HL-60 (cell line): ENCODE measurements around the gene SHROOM3.

Experiments
- DNase-seq, 2 experiments: peaks; one replicate each; pipeline ENCODE4 v3.0.0-alpha.2; 2010 to 2020; ENCODE audit warnings: low read depth in 1 of 2, low spot score in 1 of 2
- H3K27ac ChIP-seq: fragments of 250-450 bp; sonication (Bioruptor Pico); replicated peaks from 2 replicates; pipeline ENCODE4 v1.5.1; 2020; ENCODE audit warnings: mild to moderate bottlenecking, moderate library complexity
- H3K27me3 ChIP-seq: fragments of 250-450 bp; sonication (Bioruptor Pico); 2 replicates; pipeline ENCODE4 v1.5.1; 2021; ENCODE audit warnings: mild to moderate bottlenecking, moderate library complexity; ENCODE audit not compliant: insufficient read depth, poor library complexity, severe bottlenecking
- H3K4me3 ChIP-seq: replicated peaks from 2 replicates; pipeline ENCODE4 v1.5.1; 2011; ENCODE audit warnings: mild to moderate bottlenecking, control low read depth, low read length; ENCODE audit not compliant: insufficient read depth
- GABPA ChIP-seq: IDR thresholded peaks from 2 replicates; pipeline ENCODE4 v1.6.1; 2012; ENCODE audit warnings: low read depth
- POLR2AphosphoS5 ChIP-seq: IDR thresholded peaks from 2 replicates; pipeline ENCODE4 v1.6.1; 2012; ENCODE audit warnings: low read depth
- SPI1 ChIP-seq: IDR thresholded peaks from 2 replicates; pipeline ENCODE4 v1.6.1; 2012; ENCODE audit warnings: low read depth, mild to moderate bottlenecking, borderline replicate concordance
- TF ChIP-seq, protein P1 (sequence below): IDR thresholded peaks from 2 replicates; pipeline ENCODE4 v1.6.1; 2012; ENCODE audit warnings: low read depth; ENCODE audit not compliant: insufficient replicate concordance
- TF ChIP-seq, protein P2 (sequence below): IDR thresholded peaks from one replicate; pipeline ENCODE4 v1.5.1; 2011; ENCODE audit warnings: low read length, control low read depth, inconsistent platforms; ENCODE audit not compliant: insufficient read depth

SHROOM3 gene

GRCh38 chr4:76806757-76807156, 371.7 kb downstream of the SHROOM3 start:
- TF ChIP-seq, protein P1, sequence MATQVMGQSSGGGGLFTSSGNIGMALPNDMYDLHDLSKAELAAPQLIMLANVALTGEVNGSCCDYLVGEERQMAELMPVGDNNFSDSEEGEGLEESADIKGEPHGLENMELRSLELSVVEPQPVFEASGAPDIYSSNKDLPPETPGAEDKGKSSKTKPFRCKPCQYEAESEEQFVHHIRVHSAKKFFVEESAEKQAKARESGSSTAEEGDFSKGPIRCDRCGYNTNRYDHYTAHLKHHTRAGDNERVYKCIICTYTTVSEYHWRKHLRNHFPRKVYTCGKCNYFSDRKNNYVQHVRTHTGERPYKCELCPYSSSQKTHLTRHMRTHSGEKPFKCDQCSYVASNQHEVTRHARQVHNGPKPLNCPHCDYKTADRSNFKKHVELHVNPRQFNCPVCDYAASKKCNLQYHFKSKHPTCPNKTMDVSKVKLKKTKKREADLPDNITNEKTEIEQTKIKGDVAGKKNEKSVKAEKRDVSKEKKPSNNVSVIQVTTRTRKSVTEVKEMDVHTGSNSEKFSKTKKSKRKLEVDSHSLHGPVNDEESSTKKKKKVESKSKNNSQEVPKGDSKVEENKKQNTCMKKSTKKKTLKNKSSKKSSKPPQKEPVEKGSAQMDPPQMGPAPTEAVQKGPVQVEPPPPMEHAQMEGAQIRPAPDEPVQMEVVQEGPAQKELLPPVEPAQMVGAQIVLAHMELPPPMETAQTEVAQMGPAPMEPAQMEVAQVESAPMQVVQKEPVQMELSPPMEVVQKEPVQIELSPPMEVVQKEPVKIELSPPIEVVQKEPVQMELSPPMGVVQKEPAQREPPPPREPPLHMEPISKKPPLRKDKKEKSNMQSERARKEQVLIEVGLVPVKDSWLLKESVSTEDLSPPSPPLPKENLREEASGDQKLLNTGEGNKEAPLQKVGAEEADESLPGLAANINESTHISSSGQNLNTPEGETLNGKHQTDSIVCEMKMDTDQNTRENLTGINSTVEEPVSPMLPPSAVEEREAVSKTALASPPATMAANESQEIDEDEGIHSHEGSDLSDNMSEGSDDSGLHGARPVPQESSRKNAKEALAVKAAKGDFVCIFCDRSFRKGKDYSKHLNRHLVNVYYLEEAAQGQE = no peak
- TF ChIP-seq, protein P2, sequence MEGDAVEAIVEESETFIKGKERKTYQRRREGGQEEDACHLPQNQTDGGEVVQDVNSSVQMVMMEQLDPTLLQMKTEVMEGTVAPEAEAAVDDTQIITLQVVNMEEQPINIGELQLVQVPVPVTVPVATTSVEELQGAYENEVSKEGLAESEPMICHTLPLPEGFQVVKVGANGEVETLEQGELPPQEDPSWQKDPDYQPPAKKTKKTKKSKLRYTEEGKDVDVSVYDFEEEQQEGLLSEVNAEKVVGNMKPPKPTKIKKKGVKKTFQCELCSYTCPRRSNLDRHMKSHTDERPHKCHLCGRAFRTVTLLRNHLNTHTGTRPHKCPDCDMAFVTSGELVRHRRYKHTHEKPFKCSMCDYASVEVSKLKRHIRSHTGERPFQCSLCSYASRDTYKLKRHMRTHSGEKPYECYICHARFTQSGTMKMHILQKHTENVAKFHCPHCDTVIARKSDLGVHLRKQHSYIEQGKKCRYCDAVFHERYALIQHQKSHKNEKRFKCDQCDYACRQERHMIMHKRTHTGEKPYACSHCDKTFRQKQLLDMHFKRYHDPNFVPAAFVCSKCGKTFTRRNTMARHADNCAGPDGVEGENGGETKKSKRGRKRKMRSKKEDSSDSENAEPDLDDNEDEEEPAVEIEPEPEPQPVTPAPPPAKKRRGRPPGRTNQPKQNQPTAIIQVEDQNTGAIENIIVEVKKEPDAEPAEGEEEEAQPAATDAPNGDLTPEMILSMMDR = no peak
- TF ChIP-seq POLR2AphosphoS5 = no peak
- TF ChIP-seq GABPA = no peak
- TF ChIP-seq SPI1 = no peak
- no peak for DNase-seq
- no peak overlapping the region for H3K27ac ChIP-seq
- H3K27me3 ChIP-seq = peaks cover 2% of the 10 kb centered on the region
- no peak overlapping the region for H3K4me3 ChIP-seq

- TF ChIP-seq, protein P2 = no peak
- TF ChIP-seq POLR2AphosphoS5 (no peak), GABPA (no peak), SPI1 (no peak)
- TF ChIP-seq, protein P1 = no peak
- Histone ChIP-seq H3K4me3 (no peak overlapping the region), H3K27me3 (peaks cover 2% of the 10 kb centered on the region)
These were observed 374.7 kb downstream of the SHROOM3 start for GRCh38 chr4:76809594-76810305.

DNA sequence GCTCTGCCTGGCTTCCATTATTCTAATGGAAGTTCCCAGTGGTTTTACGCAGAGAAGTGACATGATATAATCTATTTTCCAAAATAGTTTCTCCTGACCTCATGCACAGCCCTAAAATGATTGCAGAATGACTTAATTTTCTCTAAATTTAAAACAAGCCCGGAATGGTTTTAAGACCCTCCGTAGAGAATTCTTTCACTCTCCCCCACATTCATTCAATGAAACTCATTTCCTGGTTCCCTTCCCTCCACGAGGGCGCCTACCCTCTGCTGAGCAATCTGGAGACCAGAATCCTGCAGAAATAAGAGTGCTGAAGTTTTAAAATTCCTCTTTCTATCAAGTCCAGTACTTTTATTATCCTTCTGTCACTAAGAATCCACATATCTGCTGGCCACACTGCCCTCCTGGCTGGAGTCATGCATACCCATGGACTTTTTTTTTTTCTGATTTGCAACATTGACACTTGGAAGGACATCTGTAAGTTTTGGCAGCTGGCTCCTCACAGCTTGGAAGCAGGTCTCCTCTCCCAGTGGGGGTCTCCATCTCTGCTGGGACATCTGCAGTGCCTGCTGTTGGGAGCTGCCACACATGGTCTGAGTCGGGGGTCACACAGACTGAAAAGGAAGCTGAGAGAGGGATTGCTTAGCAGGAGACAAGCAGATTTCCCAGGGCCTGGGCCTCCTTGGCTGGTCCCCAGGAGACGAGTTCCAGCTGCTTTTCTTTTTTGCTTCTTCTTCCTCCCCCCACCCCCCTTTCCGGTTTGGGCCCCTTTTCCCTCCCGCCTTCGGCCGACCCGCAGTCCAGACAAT, 376.8 kb downstream of the SHROOM3 start:
- no peak overlapping the region for H3K27ac ChIP-seq

More at GRCh38 chr4:76809594-76810305, 374.7 kb downstream of the SHROOM3 start:
- DNase-seq = no peak
- no peak overlapping the region for H3K27ac ChIP-seq

More for the DNA sequence above, 376.8 kb downstream of the SHROOM3 start:
- H3K27me3 ChIP-seq = peaks cover 2% of the 10 kb centered on the region
- TF ChIP-seq, protein P1 = no peak
- TF ChIP-seq POLR2AphosphoS5 = no peak
- no peak for TF ChIP-seq GABPA
- no peak for TF ChIP-seq SPI1
- TF ChIP-seq, protein P2 = no peak
- H3K4me3 ChIP-seq = no peak overlapping the region
- DNase-seq = no peak
